Stomach (tissue), 9 donors: ENCODE results near the gene SOCS3. TPM values are rescaled to one million over a fixed set of nuclear protein-coding genes. Genes with fewer than 3 reads are reported as not detected.

Experiments
- DNase-seq, 2 donors: peaks; one replicate each; pipeline versions ENCODE4 v3.0.0 to v3.0.0-alpha.2; 2013 to 2019
- H3K27ac ChIP-seq, 5 donors: fragments of 200-600 bp in 4 of 5; sonication (generic) in 4 of 5; one replicate each; pipeline ENCODE4 v1.5.1; 2013 to 2019; ENCODE audit warnings: mild to moderate bottlenecking in 1 of 5, moderate library complexity in 1 of 5
- H3K27me3 ChIP-seq, 3 donors: fragments of 200-600 bp; sonication (generic); one replicate each; pipeline ENCODE4 v1.5.1; 2017 to 2019; ENCODE audit warnings: mixed run types in 1 of 3
- H3K36me3 ChIP-seq, 4 donors: fragments of 200-600 bp; sonication (generic); 1 replicate in 3 of 4; 2 replicates in 1 of 4; pipeline ENCODE4 v1.5.1; 2016 to 2019
- H3K4me1 ChIP-seq, 4 donors: fragments of 200-600 bp; sonication (generic); one replicate each; pipeline ENCODE4 v1.5.1; 2016 to 2019
- H3K4me3 ChIP-seq, 4 donors: fragments of 200-600 bp; sonication (generic) in 3 of 4; one replicate each; pipeline ENCODE4 v1.5.1; 2016 to 2019; ENCODE audit warnings: mild to moderate bottlenecking in 1 of 4
- H3K9me3 ChIP-seq, 4 donors: fragments of 200-600 bp; sonication (generic); one replicate each; pipeline ENCODE4 v1.5.1; 2016 to 2019
- CTCF ChIP-seq, 7 experiments: fragments of 450-650 bp in 4 of 7; fragments of 200-600 bp in 3 of 7; sonication (generic) in 3 of 7; IDR thresholded peaks; one replicate each; pipeline ENCODE4 v1.5.1; 2016 to 2019; ENCODE audit warnings: antibody characterized with exemption in 7 of 7, control low read depth in 2 of 7, mild to moderate bottlenecking in 1 of 7
- EP300 ChIP-seq: sonication (generic); formaldehyde crosslinking; IDR thresholded peaks from one replicate; pipeline ENCODE4 v1.6.1; 2017; ENCODE audit warnings: antibody characterized with exemption
- POLR2A ChIP-seq, 4 donors: fragments of 450-650 bp; IDR thresholded peaks; one replicate each; pipeline ENCODE4 v1.6.1; 2016; ENCODE audit warnings: antibody characterized with exemption in 4 of 4, control low read depth in 2 of 4, mild to moderate bottlenecking in 1 of 4, moderate library complexity in 1 of 4
- POLR2AphosphoS5 ChIP-seq, 3 donors: sonication (generic); formaldehyde crosslinking; IDR thresholded peaks; one replicate each; pipeline ENCODE4 v1.6.1; 2016; ENCODE audit warnings: antibody characterized with exemption in 3 of 3
- WGBS, 5 donors: extraction: QIAGEN DNeasy Blood & Tissue Kit in 3 of 5; methylation state at CpG; one replicate each; pipeline versions ENCODE4 v1.1.5 to v1.1.7; 2013 to 2018; 5-methylcytosine and 5-hydroxymethylcytosine counted together
- intact Hi-C: fragments of 100-400 bp; cut with DNase I; formaldehyde crosslinking; loops from one replicate; pipeline ENCODE4 v1.15.1; 2023; ENCODE audit warnings: low total_unique reads
- polyA plus RNA-seq, 3 donors: library from polyadenylated mRNA; stranded (reverse); fragments of 200-250 nt; gene quantifications; one replicate each; pipeline ENCODE4 v1.2.3, GENCODE V29; 2013
- total RNA-seq, 5 donors: library from RNA; depleted of rRNA; stranded (reverse); fragments of >200 nt; gene quantifications; one replicate each; pipeline versions ENCODE4 v1.1.0 to v1.2.3, GENCODE V29; 2014 to 2016
- donor health status: healthy with polysubstance abuse.
- donor health status: Bipolar disorder and iron deficiency.
- donor health status: healthy.

SOCS3 gene
- total and polyA plus RNA-seq, 8 donors, result 18.7 to 62.9 (median 50.1) TPM

GRCh38 chr17:78406920-78407319 lies 47.0 kb upstream of the SOCS3 start:
- H3K4me3 ChIP-seq, result no peak overlapping the region
- H3K27me3 ChIP-seq, result no peaks in the 10 kb centered on the region
- H3K4me1 ChIP-seq, result peaks cover 12 to 52% (median 33%) of the 10 kb centered on the region in 4 donors
- WGBS, 5 donors, result 75 to 88% (median 83%) methylated on average over 5 to 8 of the region's 8 CpGs
- DNase-seq, result no peak
- intact Hi-C loops, result no loop called here
- no peak for TF ChIP-seq POLR2AphosphoS5 (IDR thresholded peaks at IDR 0.05)
- no peak for TF ChIP-seq POLR2A (IDR thresholded peaks at IDR 0.05)
- TF ChIP-seq EP300, result no peak
- TF ChIP-seq CTCF (IDR thresholded peaks at IDR 0.05), result no peak
- no peak overlapping the region for H3K27ac ChIP-seq
- H3K9me3 ChIP-seq, result no peaks in the 10 kb centered on the region
- H3K36me3 ChIP-seq, result peaks cover 35 to 75% (median 61%) of the 10 kb centered on the region in 4 donors

GRCh38 chr17:78406396-78406795 lies 46.5 kb upstream of the SOCS3 start:
- DNase-seq, result no peak
- Histone ChIP-seq H3K36me3 (peaks cover 40 to 76% (median 66%) of the 10 kb centered on the region in 4 donors), H3K27me3 (no peaks in the 10 kb centered on the region), H3K9me3 (no peaks in the 10 kb centered on the region), H3K27ac (no peak overlapping the region), H3K4me1 (peaks cover 12 to 52% (median 32%) of the 10 kb centered on the region in 4 donors), H3K4me3 (no peak overlapping the region)
- TF ChIP-seq CTCF (IDR thresholded peaks at IDR 0.05) (no peak), EP300 (no peak), POLR2AphosphoS5 (IDR thresholded peaks at IDR 0.05) (no peak), POLR2A (IDR thresholded peaks at IDR 0.05) (no peak)
- intact Hi-C loops, result no loop called here
- WGBS, 5 donors, result 87 to 95% (median 93%) methylated on average over 6 of the region's 6 CpGs

GRCh38 chr17:78403822-78404221 lies 43.9 kb upstream of the SOCS3 start:
- Histone ChIP-seq H3K27me3 (no peaks in the 10 kb centered on the region), H3K4me1 (peaks cover 6 to 33% (median 12%) of the 10 kb centered on the region in 4 donors), H3K9me3 (no peaks in the 10 kb centered on the region), H3K27ac (no peak overlapping the region), H3K36me3 (peaks cover 64 to 90% (median 89%) of the 10 kb centered on the region in 4 donors), H3K4me3 (no peak overlapping the region)
- DNase-seq, result no peak
- 91 to 97% (median 96%) methylated on average over 14 of the region's 14 CpGs for WGBS, 5 donors
- intact Hi-C loops, result no loop called here
- TF ChIP-seq POLR2A (IDR thresholded peaks at IDR 0.05), result no peak
- TF ChIP-seq EP300, result no peak
- TF ChIP-seq CTCF (IDR thresholded peaks at IDR 0.05), result no peak
- no peak for TF ChIP-seq POLR2AphosphoS5 (IDR thresholded peaks at IDR 0.05)

GRCh38 chr17:78401891-78402290 lies 42.0 kb upstream of the SOCS3 start:
- 58 to 85% (median 65%) methylated on average over 5 to 8 of the region's 8 CpGs for WGBS, 5 donors
- peaks cover 0 to 30% (median 18%) of the 10 kb centered on the region in 4 donors for H3K4me1 ChIP-seq
- TF ChIP-seq CTCF (IDR thresholded peaks at IDR 0.05) (no peak), POLR2AphosphoS5 (IDR thresholded peaks at IDR 0.05) (no peak), POLR2A (IDR thresholded peaks at IDR 0.05) (no peak), EP300 (no peak)
- peaks cover 75 to 100% (median 97%) of the 10 kb centered on the region in 4 donors for H3K36me3 ChIP-seq
- H3K4me3 ChIP-seq, result no peak overlapping the region
- no peak overlapping the region for H3K27ac ChIP-seq
- no peaks in the 10 kb centered on the region for H3K27me3 ChIP-seq
- no peak for DNase-seq
- intact Hi-C loops, result no loop called here
- H3K9me3 ChIP-seq, result no peaks in the 10 kb centered on the region
